ENCODE measurements around the gene ARL13B.

DNA sequence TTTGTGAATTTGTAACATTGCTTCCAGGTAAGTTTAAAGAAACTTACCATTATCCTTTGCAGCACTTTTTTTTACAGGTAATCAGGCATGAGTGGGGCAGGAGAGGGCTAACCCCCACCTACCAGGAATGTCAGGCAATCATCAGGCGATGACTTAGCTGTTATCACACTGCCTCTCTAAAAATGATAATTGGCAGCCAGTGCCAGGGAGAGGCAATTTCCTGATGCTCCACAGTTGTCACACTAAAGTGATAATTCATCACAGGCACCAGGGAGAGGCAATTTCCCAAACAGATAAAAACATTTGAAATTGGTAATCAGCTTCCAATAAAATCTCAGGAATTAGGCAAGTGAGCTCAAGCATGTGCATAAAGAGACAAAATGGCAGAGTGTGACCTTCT, 109.2 kb downstream of the ARL13B start:
- TF ChIP-seq, protein P1, sequence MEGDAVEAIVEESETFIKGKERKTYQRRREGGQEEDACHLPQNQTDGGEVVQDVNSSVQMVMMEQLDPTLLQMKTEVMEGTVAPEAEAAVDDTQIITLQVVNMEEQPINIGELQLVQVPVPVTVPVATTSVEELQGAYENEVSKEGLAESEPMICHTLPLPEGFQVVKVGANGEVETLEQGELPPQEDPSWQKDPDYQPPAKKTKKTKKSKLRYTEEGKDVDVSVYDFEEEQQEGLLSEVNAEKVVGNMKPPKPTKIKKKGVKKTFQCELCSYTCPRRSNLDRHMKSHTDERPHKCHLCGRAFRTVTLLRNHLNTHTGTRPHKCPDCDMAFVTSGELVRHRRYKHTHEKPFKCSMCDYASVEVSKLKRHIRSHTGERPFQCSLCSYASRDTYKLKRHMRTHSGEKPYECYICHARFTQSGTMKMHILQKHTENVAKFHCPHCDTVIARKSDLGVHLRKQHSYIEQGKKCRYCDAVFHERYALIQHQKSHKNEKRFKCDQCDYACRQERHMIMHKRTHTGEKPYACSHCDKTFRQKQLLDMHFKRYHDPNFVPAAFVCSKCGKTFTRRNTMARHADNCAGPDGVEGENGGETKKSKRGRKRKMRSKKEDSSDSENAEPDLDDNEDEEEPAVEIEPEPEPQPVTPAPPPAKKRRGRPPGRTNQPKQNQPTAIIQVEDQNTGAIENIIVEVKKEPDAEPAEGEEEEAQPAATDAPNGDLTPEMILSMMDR (IDR thresholded peaks at IDR 0.05): no peak
- TF ChIP-seq POLR2A (IDR thresholded peaks at IDR 0.05) (no peak), EP300 (IDR thresholded peaks at IDR 0.05) (no peak)

All from ovary (tissue), 3 donors.